ENCODE data around the gene PRR29.

DNA sequence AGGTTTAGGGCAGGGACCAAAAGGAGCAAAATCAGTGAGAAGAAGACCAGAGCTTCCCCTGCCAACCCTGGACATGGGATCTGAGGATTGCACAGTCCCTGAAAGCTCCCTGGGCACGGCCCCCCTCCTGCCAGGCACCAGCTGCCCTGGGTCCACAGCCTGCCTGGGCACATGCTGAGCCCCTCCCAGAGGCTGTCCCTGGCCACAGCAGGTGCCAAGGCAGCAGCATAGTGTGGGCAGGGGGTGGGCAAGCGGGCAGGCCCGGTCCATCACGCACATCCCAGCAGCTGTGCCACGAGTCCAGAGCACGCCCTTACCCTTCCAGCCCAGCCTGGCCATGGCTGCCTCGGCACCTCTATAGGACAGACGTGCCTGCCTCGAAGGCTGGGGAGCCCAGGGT is 38.1 kb upstream of the PRR29 start:
- TF ChIP-seq TEAD1 (CRISPR knock-in tag; IDR thresholded peaks at IDR 0.05) (no peak), ZNF232 (CRISPR knock-in tag; IDR thresholded peaks at IDR 0.05) (no peak), NR2C2 (CRISPR knock-in tag; IDR thresholded peaks at IDR 0.05) (no peak), NR1H2 (CRISPR knock-in tag; IDR thresholded peaks at IDR 0.05) (no peak)
- TF ChIP-seq, protein P1, sequence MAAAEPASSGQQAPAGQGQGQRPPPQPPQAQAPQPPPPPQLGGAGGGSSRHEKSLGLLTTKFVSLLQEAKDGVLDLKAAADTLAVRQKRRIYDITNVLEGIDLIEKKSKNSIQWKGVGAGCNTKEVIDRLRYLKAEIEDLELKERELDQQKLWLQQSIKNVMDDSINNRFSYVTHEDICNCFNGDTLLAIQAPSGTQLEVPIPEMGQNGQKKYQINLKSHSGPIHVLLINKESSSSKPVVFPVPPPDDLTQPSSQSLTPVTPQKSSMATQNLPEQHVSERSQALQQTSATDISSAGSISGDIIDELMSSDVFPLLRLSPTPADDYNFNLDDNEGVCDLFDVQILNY (CRISPR knock-in tag; IDR thresholded peaks at IDR 0.05) = no peak
- TF ChIP-seq, protein P2, sequence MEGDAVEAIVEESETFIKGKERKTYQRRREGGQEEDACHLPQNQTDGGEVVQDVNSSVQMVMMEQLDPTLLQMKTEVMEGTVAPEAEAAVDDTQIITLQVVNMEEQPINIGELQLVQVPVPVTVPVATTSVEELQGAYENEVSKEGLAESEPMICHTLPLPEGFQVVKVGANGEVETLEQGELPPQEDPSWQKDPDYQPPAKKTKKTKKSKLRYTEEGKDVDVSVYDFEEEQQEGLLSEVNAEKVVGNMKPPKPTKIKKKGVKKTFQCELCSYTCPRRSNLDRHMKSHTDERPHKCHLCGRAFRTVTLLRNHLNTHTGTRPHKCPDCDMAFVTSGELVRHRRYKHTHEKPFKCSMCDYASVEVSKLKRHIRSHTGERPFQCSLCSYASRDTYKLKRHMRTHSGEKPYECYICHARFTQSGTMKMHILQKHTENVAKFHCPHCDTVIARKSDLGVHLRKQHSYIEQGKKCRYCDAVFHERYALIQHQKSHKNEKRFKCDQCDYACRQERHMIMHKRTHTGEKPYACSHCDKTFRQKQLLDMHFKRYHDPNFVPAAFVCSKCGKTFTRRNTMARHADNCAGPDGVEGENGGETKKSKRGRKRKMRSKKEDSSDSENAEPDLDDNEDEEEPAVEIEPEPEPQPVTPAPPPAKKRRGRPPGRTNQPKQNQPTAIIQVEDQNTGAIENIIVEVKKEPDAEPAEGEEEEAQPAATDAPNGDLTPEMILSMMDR (IDR thresholded peaks at IDR 0.05) = no peak
- TF ChIP-seq, protein P3, sequence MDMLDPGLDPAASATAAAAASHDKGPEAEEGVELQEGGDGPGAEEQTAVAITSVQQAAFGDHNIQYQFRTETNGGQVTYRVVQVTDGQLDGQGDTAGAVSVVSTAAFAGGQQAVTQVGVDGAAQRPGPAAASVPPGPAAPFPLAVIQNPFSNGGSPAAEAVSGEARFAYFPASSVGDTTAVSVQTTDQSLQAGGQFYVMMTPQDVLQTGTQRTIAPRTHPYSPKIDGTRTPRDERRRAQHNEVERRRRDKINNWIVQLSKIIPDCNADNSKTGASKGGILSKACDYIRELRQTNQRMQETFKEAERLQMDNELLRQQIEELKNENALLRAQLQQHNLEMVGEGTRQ (CRISPR knock-in tag; IDR thresholded peaks at IDR 0.05) = no peak
- TF ChIP-seq, protein P4, sequence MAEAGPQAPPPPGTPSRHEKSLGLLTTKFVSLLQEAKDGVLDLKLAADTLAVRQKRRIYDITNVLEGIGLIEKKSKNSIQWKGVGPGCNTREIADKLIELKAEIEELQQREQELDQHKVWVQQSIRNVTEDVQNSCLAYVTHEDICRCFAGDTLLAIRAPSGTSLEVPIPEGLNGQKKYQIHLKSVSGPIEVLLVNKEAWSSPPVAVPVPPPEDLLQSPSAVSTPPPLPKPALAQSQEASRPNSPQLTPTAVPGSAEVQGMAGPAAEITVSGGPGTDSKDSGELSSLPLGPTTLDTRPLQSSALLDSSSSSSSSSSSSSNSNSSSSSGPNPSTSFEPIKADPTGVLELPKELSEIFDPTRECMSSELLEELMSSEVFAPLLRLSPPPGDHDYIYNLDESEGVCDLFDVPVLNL (CRISPR knock-in tag; IDR thresholded peaks at IDR 0.05; ENCODE audit: borderline replicate concordance, low read depth) = no peak

Measured in WTC11 (cell line).